ENCODE results near the gene INPP5B.

DNA sequence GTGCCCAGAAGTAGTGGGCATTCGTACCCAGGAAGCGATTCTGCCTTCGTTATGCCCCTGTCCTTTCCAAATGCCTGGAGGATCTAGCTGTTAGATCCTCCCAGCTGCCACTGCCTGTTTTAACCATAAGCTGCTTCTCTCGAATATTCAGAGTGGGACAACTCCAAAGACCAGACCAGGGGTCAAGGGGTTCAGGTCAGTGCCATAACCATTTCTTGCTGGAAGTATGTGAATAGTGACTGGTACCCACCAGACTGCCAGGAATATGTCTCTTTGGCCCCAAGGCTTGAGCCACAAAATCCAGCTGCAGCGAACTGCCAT is 86.5 kb downstream of the INPP5B start:
- TF ChIP-seq POLR2A (IDR thresholded peaks at IDR 0.05; ENCODE audit: low read length) (no peak), GATA1 (IDR thresholded peaks at IDR 0.05; ENCODE audit: low read depth, low read length) (no peak)

Data from erythroblast (primary cell).